Mesendoderm (in vitro differentiated cells): ENCODE results near the gene SOWAHB.

Source experiments
- DNase-seq: peaks from one replicate; pipeline ENCODE4 v3.0.0; 2013
- H2AK5ac ChIP-seq: 2 replicates; pipeline ENCODE4 v1.6.1; 2013; ENCODE audit warnings: low read length, inconsistent platforms
- H2BK120ac ChIP-seq: 2 replicates; pipeline ENCODE4 v1.6.1; 2013; ENCODE audit warnings: low read depth, mild to moderate bottlenecking, low read length, moderate library complexity, mixed read lengths
- H2BK15ac ChIP-seq: replicated peaks from 2 replicates; pipeline ENCODE4 v1.6.1; 2013; ENCODE audit warnings: low read depth, mild to moderate bottlenecking, moderate library complexity
- H2BK5ac ChIP-seq: 2 replicates; pipeline ENCODE4 v1.6.1; 2013; ENCODE audit warnings: low read length, inconsistent platforms
- H3K18ac ChIP-seq: 2 replicates; pipeline ENCODE4 v1.6.1; 2013; ENCODE audit warnings: mild to moderate bottlenecking, low read length, mixed read lengths
- H3K23ac ChIP-seq: one replicate; pipeline ENCODE4 v1.6.1; 2013; ENCODE audit warnings: low read length
- H3K27ac ChIP-seq: 2 replicates; pipeline ENCODE4 v1.5.1; 2013; ENCODE audit warnings: low read depth, mild to moderate bottlenecking, inconsistent platforms, low read length, moderate library complexity
- H3K27me3 ChIP-seq: 2 replicates; pipeline ENCODE4 v1.6.1; 2013; ENCODE audit warnings: low read length, control low read depth, mild to moderate bottlenecking, inconsistent platforms; ENCODE audit not compliant: insufficient read depth, poor library complexity
- H3K36me3 ChIP-seq: 2 replicates; pipeline ENCODE4 v1.6.1; 2013; ENCODE audit warnings: low read length, inconsistent platforms; ENCODE audit not compliant: control insufficient read depth, insufficient read depth
- H3K4ac ChIP-seq: one replicate; pipeline ENCODE4 v1.6.1; 2013; ENCODE audit warnings: low read depth, mild to moderate bottlenecking, low read length, moderate library complexity
- H3K4me1 ChIP-seq: 2 replicates; pipeline ENCODE4 v1.6.1; 2013; ENCODE audit warnings: low read depth, low read length, inconsistent platforms; ENCODE audit not compliant: control insufficient read depth
- H3K4me2 ChIP-seq: 2 replicates; pipeline ENCODE4 v1.6.1; 2013; ENCODE audit warnings: low read length
- H3K4me3 ChIP-seq: 2 replicates; pipeline ENCODE4 v1.5.1; 2013; ENCODE audit warnings: mild to moderate bottlenecking, low read length
- H3K56ac ChIP-seq: one replicate; pipeline ENCODE4 v1.6.1; 2013; ENCODE audit warnings: low read length
- H3K79me1 ChIP-seq: 2 replicates; pipeline ENCODE4 v1.6.1; 2013; ENCODE audit warnings: low read length, inconsistent platforms
- H3K79me2 ChIP-seq: 2 replicates; pipeline ENCODE4 v1.6.1; 2013; ENCODE audit warnings: mild to moderate bottlenecking, low read length; ENCODE audit not compliant: control insufficient read depth, insufficient read depth
- H3K9ac ChIP-seq: 2 replicates; pipeline ENCODE4 v1.6.1; 2013; ENCODE audit warnings: low read length, inconsistent platforms
- H4K5ac ChIP-seq: one replicate; pipeline ENCODE4 v1.6.1; 2013; ENCODE audit warnings: low read length
- H4K8ac ChIP-seq: one replicate; pipeline ENCODE4 v1.6.1; 2013; ENCODE audit warnings: low read depth, mild to moderate bottlenecking, control low read depth, low read length, moderate library complexity
- WGBS: extraction: QIAGEN DNeasy Blood & Tissue Kit; methylation state at CpG from one replicate; pipeline ENCODE4 v1.1.7; 2013; ENCODE audit warnings: low lambda C conversion rate, missing lambda C conversion rate; ENCODE audit not compliant: insufficient coverage; ENCODE audit errors: extremely low coverage; 5-methylcytosine and 5-hydroxymethylcytosine counted together

The SOWAHB gene

DNA sequence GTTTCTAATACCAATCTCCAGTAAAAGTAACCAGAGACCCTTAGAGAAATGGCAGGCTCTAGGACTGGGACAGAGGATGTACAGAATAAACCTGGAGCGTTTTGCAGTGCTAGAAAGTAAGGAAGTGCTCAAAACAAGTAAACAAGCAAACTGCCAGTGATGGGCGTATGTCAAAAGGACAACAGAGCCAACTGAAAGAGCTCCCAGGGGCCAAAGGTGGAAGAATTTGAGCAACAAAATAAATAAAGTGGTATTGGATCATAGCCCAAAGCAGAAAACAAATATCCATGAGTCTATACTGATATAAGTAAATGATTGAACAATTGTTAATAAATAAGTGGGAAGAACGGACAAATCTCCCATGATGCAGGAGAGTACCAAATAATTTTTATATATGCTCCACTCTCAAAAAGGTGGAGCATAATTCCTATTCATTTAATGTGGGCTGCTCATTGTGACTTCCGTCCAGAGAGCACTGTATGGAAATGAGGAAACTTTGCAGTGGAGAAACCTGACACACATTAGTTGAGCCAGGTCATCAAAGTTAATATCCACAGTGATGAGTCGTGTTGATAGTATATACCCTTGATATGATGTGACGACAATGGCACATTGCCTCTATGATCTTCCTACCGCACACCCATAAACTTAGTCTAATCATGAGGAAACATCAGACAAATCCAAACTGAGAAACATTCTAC is 33.8 kb upstream of the SOWAHB start:
- Histone ChIP-seq H3K18ac (no peak overlapping the region), H2BK5ac (no peak overlapping the region), H3K27me3 (no peaks in the 10 kb centered on the region), H3K56ac (no peak overlapping the region), H2BK15ac (no peak overlapping the region), H3K79me1 (no peaks in the 10 kb centered on the region), H3K27ac (no peak overlapping the region), H2BK120ac (no peak overlapping the region), H3K79me2 (no peaks in the 10 kb centered on the region), H3K4ac (no peak overlapping the region), H3K36me3 (no peaks in the 10 kb centered on the region), H3K4me3 (no peak overlapping the region), H2AK5ac (no peak overlapping the region), H3K23ac (no peak overlapping the region), H3K4me1 (no peaks in the 10 kb centered on the region), H3K4me2 (no peak overlapping the region), H4K5ac (no peak overlapping the region), H4K8ac (no peak overlapping the region), H3K9ac (no peak overlapping the region)
- no peak for DNase-seq
- no CpG with 5 or more reads among the region's 7 CpGs for WGBS

DNA sequence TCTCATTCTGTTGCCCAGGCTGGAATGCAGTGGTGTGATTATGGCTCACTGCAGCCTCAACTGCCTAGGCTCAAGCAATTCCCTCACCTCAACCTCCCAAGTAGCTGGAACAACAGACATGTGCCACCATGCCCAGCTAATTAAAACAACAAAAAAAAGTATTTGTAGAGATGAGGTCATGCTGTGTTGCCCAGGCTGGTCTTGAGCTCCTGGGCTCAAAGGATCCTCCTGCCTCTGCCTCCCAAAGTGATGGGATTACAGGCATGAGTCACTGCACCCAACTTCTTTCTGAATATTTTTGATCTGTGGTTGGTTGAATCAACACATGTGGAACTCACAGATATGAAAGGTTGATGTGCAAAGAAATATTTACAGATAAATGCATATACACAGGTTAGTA is 33.1 kb upstream of the SOWAHB start:
- Histone ChIP-seq H3K79me1 (no peaks in the 10 kb centered on the region), H3K4ac (no peak overlapping the region), H4K5ac (no peak overlapping the region), H3K56ac (no peak overlapping the region), H3K4me2 (no peak overlapping the region), H3K9ac (no peak overlapping the region), H3K27ac (no peak overlapping the region), H3K27me3 (no peaks in the 10 kb centered on the region), H3K4me3 (no peak overlapping the region), H3K36me3 (no peaks in the 10 kb centered on the region), H3K4me1 (no peaks in the 10 kb centered on the region), H3K23ac (no peak overlapping the region), H2BK15ac (no peak overlapping the region), H2AK5ac (no peak overlapping the region), H2BK120ac (no peak overlapping the region), H3K79me2 (no peaks in the 10 kb centered on the region), H4K8ac (no peak overlapping the region), H3K18ac (no peak overlapping the region), H2BK5ac (no peak overlapping the region)
- DNase-seq, result no peak

DNA sequence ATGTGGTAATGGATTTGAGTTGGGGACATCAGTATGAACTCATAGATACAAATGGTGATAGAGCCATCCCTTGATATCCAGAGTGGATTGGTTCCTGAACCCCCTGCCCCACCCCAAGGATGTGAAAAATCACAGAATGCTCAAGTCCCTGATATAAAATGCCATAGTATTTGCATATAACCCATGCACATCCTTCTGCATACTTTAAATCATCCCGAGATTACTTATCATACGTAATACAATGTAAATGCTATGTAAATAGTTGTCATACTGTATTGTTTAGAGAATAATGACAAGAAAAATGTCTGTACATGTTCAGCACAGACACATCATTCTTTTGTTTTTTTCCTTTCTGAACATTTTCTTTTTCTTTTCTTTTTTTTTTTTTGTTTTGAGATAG is 32.7 kb upstream of the SOWAHB start:
- Histone ChIP-seq H3K23ac (no peak overlapping the region), H3K4me1 (no peaks in the 10 kb centered on the region), H3K4me3 (no peak overlapping the region), H2AK5ac (no peak overlapping the region), H3K27ac (no peak overlapping the region), H3K27me3 (no peaks in the 10 kb centered on the region), H3K9ac (no peak overlapping the region), H3K79me1 (no peaks in the 10 kb centered on the region), H3K56ac (no peak overlapping the region), H2BK15ac (no peak overlapping the region), H3K18ac (no peak overlapping the region), H4K8ac (no peak overlapping the region), H3K36me3 (no peaks in the 10 kb centered on the region), H2BK5ac (no peak overlapping the region), H3K4me2 (no peak overlapping the region), H2BK120ac (no peak overlapping the region), H3K79me2 (no peaks in the 10 kb centered on the region), H4K5ac (no peak overlapping the region), H3K4ac (no peak overlapping the region)
- DNase-seq, result no peak
- no CpG with 5 or more reads among the region's 2 CpGs for WGBS

DNA sequence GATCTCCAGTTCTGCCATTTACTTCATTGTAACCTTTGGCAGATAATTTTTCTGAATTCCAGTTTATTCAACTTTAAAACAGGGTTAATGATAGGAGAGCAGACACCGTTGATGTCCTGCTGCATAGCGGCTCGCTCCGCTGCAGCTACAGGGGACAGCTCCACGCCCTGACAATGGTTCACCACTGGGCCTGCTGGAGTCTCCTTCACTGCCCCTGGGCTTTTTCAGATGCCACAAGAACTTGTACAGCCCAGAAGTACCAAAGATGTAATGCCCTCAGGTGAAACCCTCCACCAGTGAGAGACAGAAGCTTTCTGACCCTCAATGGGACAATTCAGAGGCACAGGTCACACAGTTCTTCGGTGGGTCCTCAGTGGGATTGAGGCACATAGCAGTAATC is 28.9 kb upstream of the SOWAHB start:
- Histone ChIP-seq H2BK120ac (no peak overlapping the region), H2AK5ac (no peak overlapping the region), H3K9ac (no peak overlapping the region), H3K36me3 (no peaks in the 10 kb centered on the region), H3K79me1 (no peaks in the 10 kb centered on the region), H3K27me3 (no peaks in the 10 kb centered on the region), H4K8ac (no peak overlapping the region), H4K5ac (no peak overlapping the region), H3K4me3 (no peak overlapping the region), H2BK15ac (no peak overlapping the region), H3K4me1 (no peaks in the 10 kb centered on the region), H3K4me2 (no peak overlapping the region), H3K27ac (no peak overlapping the region), H2BK5ac (no peak overlapping the region), H3K4ac (no peak overlapping the region), H3K18ac (no peak overlapping the region), H3K56ac (no peak overlapping the region), H3K23ac (peak overlapping the region; percentile 60), H3K79me2 (no peaks in the 10 kb centered on the region)
- no peak for DNase-seq
- WGBS, result no CpG with 5 or more reads among the region's 6 CpGs

DNA sequence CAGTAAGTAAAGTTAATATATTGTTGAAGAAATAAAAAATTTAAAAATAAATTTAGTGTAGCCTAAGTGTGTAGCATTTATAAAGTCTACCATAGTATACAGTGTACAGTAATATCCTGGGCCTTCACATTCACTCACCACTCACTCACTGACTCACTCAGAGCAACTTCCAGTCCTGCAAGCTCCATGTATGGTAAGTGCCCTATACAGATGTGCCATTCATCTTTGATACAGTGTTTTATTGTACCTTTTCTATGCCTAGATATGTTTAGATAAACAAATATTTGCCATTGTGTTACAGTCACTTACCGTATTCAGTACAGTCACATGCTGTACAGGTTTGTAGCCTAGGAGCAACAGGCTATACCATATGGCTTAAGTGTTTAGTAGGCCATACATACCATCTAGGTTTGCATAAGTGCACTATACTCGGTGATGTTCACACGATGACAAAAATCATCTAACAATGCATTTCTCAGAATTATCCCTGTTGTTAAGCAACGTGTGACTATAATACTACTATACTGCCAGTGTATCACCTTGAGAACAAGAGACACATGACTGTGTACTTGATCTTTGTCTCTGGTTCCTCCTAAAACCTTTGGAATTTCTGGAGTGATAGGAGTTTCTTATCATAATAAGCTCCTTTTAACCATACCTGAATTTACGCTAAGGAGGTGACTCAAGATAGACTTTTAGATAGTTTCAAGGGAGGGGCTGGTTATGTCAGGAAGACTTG is 25.8 kb upstream of the SOWAHB start:
- H3K4me3 ChIP-seq, result no peak overlapping the region

DNA sequence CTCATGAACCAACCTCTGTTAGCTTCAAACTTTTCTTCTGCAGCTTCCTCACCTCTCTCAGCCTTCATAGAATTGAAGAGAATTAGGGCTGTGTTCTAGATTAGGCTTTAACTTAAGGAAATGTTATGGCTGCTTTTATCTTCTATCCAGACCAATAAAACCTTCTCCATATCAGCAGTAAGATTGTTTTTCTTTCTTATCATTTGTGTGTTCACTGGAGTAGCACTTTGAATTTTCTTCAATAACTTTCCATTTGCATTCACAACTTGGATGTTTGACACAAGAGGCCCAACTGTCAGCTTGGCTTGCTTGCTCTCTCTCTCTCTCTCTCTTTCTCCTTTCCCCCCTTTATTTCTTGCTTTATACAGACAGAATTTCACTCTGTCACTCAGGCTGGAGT is 22.8 kb upstream of the SOWAHB start:
- Histone ChIP-seq H3K4me3 (no peak overlapping the region), H2BK5ac (no peak overlapping the region), H4K5ac (no peak overlapping the region), H3K79me1 (no peaks in the 10 kb centered on the region), H3K27me3 (no peaks in the 10 kb centered on the region), H3K27ac (no peak overlapping the region), H3K56ac (no peak overlapping the region), H3K79me2 (no peaks in the 10 kb centered on the region), H3K36me3 (no peaks in the 10 kb centered on the region), H3K4me2 (no peak overlapping the region), H4K8ac (no peak overlapping the region), H3K4ac (no peak overlapping the region), H3K23ac (no peak overlapping the region), H2BK120ac (no peak overlapping the region), H3K18ac (no peak overlapping the region), H2AK5ac (no peak overlapping the region), H2BK15ac (no peak overlapping the region), H3K4me1 (no peaks in the 10 kb centered on the region), H3K9ac (no peak overlapping the region)
- DNase-seq, result no peak

More for the DNA sequence above, 25.8 kb upstream of the SOWAHB start:
- Histone ChIP-seq H4K8ac (no peak overlapping the region), H3K79me2 (no peaks in the 10 kb centered on the region), H3K79me1 (no peaks in the 10 kb centered on the region), H3K4me1 (no peaks in the 10 kb centered on the region), H2BK5ac (no peak overlapping the region), H3K56ac (no peak overlapping the region), H4K5ac (no peak overlapping the region), H3K27ac (no peak overlapping the region), H3K9ac (no peak overlapping the region), H3K23ac (no peak overlapping the region), H3K4ac (no peak overlapping the region), H2BK120ac (no peak overlapping the region), H3K36me3 (no peaks in the 10 kb centered on the region), H3K4me2 (no peak overlapping the region), H2AK5ac (no peak overlapping the region), H3K27me3 (no peaks in the 10 kb centered on the region), H2BK15ac (no peak overlapping the region), H3K18ac (no peak overlapping the region)
- no peak for DNase-seq
- WGBS, result no CpG with 5 or more reads among the region's 5 CpGs
